ENCODE results near the gene KIF26B.
A peak's percentile ranks its signal among the peaks of the same experiment; 100 is the strongest.

The KIF26B gene

GRCh38 chr1:245209658-245210435 is 55.1 kb downstream of the KIF26B start:
- DNase-seq: peak; percentile 52

- peak; percentile 42 for DNase-seq
These were observed 56.4 kb downstream of the KIF26B start for GRCh38 chr1:245211035-245211749.

GRCh38 chr1:245211761-245212160 is 57.0 kb downstream of the KIF26B start:
- DNase-seq: no peak

GRCh38 chr1:245212221-245212710 is 57.5 kb downstream of the KIF26B start:
- no peak for DNase-seq

- no peak for DNase-seq
These were observed 58.5 kb downstream of the KIF26B start for GRCh38 chr1:245213066-245213831.

GRCh38 chr1:245215071-245215470 is 60.3 kb downstream of the KIF26B start:
- no peak for DNase-seq

GRCh38 chr1:245216366-245217115 is 61.8 kb downstream of the KIF26B start:
- no peak for DNase-seq

GRCh38 chr1:245217853-245218608 is 63.2 kb downstream of the KIF26B start:
- no peak for DNase-seq

- peak; percentile 53 for DNase-seq
These were observed 65.7 kb downstream of the KIF26B start for GRCh38 chr1:245220381-245220985.

GRCh38 chr1:245221805-245222204 is 67.0 kb downstream of the KIF26B start:
- no peak for DNase-seq

GRCh38 chr1:245222931-245223595 is 68.3 kb downstream of the KIF26B start:
- DNase-seq: no peak

GRCh38 chr1:245225322-245226202 is 70.8 kb downstream of the KIF26B start:
- DNase-seq: peak; percentile 81

- no peak for DNase-seq
These were observed 71.4 kb downstream of the KIF26B start for GRCh38 chr1:245226203-245226499.

- no peak for DNase-seq
These were observed 74.3 kb downstream of the KIF26B start for GRCh38 chr1:245229051-245229450.

- peak; percentile 49 for DNase-seq
These were observed 78.1 kb downstream of the KIF26B start for GRCh38 chr1:245232931-245233330.

- DNase-seq: peak; percentile 29
These were observed 79.7 kb downstream of the KIF26B start for GRCh38 chr1:245234217-245235081.

- peak; percentile 55 for DNase-seq
These were observed 80.4 kb downstream of the KIF26B start for GRCh38 chr1:245235156-245235555.

- no peak for DNase-seq
These were observed 85.9 kb downstream of the KIF26B start for GRCh38 chr1:245240648-245241165.
